NCI-H1930 (cell line): Measurements from ENCODE around the gene ZDBF2.
"Not testable (repeated sequence)": the region's sequence is repeated elsewhere in the genome, so short reads cannot be mapped to it uniquely, and the experiment has no call there.

ENCODE experiments used
- DNase-seq, 2 experiments: peaks; one replicate each; lab custom pipeline; 2025; lab: John Stamatoyannopoulos, UW

Gene ZDBF2

DNA sequence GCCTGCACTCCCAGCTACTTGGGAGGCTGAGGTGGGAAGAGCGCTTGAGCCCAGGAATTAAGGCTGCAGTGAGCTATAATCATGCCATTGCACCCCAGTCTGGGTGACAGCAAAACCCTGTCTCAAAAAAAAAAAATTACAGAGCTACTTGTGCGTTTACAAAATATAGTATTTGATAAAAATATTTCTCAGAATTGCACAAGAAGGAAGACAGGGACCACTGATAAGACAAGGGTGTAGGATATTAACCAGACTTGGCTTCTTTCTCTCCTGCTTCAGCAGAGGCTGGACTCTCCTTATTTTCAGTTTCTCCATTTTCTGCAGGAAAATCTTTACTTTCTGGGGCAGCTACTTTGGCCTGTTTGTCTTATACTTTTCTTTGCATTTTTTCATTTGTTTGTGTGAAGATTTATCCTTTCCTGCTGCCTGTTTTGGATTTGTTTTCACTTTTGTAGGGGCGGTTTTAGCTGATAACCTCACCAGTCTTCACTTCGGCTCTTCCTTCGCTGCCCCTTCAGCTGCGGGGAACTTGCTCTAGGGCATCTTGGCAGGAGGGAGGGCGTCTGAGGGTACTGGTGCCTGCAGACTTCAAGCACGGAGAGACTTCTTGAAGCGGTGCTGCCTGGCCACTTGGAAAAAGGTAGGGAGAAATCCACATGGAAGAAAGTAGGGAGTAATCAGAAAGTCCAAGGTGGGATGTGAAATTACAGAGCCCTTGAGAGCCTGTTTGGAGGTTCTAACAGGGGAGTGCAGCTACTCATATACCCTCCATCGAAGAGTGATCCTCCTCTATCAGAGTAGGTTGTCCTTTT lies 14.9 kb upstream of the ZDBF2 start:
- DNase-seq, result no peak

DNA sequence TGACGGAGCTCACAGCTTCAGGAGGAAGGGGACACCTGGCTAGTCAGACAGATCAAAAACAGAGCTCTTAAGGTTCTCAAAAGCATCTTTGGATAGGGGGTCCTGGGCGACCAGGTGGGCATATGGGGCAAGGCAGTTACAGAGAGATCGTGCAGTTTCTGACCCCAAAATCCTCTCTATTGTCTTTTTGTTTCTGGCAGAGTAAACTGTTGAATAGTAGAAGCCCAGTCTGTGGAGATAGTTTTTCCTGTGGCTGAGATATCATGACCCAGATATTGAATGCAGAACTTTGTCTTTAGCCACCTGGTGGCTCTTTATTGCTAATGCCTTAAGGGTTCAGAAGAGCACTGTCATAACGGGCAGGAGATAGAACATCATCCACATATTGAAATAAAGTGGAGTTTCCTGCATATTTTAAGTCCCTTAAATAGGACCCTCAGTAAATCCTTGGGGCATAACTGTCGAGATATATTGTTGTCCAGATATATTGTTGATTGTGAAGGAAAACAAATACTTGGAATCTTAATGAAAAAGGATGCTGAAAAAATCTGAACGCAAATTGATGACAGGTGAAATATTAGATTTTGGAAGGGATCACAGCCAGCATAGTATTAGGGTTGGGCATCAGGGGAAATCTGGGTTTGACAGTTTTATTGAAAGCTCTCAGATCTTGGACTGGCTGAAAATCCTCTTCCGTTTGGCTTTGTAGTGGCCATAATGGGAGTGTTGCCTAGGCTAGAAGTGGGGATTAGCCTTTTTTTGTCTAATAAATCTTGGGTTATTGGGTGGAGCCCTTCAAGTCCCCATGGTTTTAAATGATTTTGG lies 14.1 kb upstream of the ZDBF2 start:
- no peak for DNase-seq

DNA sequence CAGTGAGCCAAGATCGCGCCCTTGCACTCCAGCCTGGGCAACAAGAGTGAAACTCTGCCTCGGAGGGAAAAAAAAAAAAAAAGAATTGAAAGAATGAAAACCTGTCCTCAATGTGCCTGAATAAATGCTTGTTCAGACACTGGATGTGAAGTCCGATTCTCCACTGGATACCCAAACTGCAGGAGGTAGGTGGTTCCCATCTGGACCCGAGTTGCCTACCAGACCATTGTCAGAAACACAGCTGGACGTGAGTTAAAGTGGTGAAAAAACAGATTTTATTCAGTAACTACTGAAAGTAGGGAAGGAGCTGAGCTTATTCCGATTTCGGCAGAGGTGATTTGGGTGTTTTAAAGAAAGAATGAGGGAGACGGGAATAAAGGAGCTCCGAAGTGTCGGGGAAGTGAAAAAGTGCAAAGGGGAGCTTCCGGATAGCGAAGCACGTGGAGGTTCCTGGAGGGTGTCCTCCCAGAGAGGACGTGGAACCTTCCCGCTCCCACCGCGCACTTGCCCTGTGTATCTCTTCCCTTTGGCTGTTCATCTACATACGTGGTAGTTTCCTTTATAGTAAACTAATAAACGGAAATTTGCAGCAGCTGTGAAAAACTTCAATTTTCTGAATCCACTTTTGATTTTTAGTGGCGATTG lies 10.4 kb upstream of the ZDBF2 start:
- no peak for DNase-seq

DNA sequence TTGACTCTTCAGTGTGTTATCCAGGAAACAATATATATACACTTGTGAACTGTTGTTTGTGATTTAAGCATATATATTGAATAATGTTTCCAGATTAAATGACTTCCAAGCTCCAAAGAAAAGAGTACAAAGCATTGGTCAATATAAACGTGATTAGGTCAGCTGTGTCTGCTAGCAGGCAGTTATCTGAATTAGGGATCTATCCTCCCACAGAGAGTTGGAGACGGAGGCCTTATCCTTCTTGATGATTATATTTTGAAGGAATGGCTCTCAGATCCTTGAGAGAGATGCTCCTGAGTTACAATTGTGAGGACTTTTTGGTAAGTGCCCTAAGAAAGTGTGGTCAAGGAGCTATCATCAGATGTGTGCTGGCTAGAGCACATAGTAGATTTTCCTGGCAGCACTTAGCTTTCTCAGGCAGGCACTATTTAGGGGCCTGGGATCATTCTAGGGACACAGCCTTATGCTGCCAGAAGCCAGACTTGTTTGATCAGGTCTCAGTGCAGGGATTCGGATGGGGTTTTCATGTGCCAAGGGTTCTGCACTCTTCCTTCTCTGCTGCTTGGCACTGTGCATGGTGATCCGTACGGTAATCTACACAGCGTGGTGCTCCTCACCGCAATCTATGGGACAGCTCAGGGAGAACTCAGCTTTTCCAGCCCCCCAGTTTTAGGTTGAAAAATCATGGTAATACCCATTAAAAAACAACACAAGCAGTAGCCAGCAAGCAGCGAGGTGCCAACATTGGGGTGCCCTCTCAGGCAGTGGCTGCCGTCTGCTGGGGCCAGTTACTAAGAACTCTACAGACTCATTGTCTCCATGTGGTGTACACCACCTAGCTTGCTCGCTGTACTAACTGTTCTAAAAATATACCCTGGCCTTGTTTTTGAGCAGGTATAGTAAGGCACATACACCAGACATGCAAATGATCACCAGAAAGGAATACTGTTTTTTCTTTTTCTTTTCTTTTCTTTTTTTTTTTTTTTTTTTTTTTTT lies 8.0 kb upstream of the ZDBF2 start:
- DNase-seq, result no peak

DNA sequence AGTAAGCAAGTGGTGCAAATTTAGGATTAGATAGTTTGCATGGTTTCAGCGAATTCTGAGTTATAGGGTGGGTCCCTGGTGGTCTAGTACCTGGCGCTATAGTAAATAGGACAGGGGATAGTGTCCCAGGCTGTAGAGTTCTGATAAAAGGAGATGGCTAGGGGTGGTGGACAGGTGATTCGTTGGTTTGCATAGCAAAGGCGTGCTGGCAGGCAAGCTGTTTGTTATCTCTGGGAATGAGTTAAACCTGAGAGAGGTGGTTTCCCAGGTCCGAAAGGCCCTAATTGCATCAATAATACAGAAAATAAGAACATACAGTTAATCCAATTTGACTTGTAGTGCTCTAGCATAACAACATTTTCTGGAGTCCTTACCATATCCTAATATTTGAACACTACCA lies 6.9 kb upstream of the ZDBF2 start:
- no peak for DNase-seq

DNA sequence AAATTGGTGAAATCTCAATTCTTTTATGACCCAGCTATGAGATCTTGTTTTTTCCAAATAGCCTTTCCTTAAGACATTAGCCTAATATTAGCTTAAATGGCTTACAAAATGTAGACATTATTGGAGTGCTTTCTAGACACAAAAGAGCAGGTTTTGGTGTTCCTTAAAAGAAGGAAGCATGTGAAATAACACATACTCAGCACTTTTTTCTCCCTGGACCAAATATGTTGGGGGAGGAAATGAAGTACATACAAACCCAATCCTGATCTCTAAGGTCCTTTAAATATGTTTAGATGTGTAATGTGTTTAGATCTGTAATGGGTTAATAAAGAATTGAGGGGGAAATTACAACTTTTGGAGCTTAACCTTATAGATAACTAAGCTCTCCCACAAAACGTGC lies 3.4 kb upstream of the ZDBF2 start:
- no peak for DNase-seq

DNA sequence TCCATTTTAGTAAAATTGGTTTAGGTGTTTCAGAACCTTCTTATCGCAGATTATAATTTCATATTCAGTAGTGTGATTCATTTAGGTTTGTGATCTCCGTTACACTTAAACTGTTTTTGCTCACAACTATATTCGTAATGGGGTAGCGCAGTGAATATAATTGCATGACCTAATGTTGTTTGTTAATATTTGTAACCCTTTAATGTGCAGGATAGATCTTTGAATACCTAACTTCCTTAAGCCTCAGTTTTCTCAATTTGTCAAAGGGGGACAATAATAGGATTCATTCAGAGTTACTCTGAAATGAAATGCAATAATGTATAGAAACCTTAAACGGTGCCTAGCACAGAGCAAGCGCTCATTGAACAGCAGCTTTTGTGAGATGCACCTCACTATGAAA lies 558 bp upstream of the ZDBF2 start:
- no peak for DNase-seq

DNA sequence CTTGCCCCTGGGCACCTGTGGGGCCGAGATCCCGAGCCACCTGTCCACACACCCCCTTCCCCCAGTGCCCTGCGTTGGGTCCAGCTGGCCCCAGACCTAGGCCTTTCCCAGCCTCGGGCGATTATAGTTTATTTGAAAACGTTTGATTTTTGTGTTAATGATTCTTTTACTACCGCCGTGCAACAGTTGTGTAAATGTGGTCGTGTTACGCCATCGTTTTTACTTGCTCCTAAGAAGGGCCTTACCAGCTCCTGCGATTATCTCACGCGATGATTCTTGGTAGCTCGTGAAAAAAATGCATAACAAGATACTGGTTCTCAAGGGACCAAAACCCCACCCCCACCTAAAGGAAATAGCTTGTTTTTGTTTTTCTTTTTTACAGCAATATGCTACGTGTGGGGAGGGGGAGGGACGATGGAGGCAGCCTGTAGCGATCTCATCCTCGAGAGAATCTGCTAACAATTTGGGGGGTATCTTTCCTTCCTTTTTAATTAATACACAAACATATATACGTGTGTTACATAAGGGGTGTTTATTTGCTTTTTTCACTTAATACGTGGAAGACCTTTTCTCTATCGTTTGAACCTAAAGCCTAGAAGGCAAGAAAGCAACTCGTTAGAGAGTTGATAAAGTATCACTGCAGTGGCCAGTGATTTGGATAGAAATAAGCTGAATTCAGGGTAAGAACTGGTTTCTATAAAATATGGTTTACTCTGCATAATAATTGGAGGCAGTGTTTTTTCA lies 1.0 kb downstream of the ZDBF2 start:
- peak; percentile 19 to 20 for DNase-seq

DNA sequence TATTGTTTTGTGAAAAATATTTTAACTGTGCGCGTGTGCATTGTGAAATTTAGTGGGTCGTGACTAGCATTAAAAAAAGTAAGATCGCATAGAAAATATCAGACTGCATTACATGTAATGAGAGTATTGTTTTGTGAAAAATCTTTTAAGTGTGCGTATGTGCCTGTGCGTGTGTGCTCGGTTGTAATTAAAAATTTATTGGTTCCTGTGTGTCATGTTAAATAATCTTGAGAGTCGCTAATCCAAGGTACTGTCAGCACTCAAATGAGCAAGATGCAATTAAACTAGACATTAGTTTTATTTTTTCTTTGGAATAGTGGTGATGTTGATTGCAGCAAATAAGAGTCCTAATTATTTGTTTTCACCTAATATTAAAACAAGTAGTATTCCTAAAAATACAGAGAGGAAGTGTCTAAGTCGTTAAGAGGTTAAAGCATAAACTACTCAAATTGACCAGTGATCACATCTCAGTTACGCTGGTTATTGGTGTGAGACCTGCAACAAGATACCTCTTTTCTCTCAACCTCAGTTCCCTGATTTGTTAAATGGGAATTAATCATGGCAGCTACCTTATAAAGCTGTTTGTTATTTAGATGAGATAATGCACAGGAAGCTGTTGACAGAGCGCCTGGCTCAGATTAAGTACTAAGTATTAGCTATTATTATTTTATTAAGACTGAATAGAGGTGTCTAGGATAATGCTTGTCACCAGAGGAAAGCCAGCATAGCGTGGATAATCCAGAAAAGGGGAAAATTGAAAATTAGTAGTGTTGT lies 1.9 kb downstream of the ZDBF2 start:
- no peak for DNase-seq

DNA sequence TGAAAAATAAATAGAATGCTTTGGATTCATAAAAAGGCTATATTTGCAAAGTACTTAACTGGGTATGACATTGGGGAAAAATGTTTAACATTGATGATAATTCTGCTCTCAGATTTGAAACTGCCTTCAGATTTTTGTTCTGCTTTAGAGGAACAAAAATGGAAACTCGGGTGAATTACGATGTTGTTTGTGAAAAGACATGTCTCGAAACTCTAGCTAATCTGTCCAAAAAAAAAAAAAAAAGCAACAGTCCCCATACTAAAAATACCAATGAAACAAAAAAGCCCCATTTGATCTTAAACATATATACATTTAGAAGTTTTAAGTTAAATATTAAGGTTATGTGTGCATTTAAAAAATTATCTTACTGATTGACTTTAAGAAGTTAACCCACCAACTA lies 3.0 kb downstream of the ZDBF2 start:
- DNase-seq, result no peak

DNA sequence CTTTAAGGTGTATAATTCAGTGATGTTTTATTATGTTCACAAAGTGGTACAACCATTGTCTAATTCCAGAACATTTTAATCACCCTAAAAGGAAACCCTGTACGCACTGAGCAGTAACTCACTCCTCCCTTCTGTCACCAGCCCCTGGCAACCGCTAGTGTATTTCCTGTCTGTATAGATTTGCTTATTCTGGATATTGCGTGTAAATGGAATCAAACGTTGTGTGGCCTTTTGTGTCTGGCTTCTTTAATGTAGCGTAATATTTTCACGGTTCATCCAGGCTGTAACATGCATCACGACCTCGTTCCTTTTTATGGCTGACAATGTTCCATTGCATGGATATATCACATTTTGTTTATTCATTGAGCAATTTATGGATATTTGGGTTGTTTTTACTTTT lies 8.3 kb downstream of the ZDBF2 start:
- no peak for DNase-seq

DNA sequence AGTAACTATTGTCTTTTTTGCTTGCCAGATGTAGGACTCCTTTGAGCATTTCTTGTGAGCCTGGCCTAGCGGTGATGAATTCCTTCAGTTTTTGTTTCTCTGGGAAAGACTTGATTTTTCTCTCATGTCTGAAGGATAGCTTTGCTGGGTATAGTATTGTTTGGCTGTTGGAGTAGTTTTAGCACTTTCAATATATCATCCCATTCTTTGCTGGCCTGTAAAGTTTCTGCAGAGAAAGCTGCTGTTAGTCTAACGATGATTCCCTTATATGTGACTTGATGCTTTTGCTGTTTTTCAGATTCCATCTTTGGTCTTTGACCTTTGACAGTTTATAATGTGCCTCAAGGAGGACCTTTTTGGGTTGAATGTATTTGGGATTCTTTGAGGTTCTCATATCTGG lies 12.7 kb downstream of the ZDBF2 start:
- no peak for DNase-seq

DNA sequence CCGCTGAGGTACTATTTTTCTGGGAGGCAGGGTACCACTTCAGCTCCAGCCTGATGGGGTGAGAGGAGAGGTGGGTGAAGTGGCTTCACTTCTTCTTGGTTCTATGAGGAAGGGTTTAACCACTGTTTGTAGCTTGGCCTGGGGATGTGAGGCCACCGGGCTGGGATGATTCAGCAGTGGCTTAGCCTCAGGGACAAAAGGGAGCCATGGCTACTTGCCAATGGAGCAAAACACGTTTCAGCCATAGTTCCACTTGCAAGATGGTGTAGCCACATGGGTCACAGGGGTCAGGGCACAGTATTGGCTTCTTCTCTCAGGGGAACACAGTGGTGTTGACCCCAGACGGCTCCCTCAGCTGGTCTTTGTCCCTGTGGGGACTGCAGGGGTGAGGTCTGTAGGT lies 14.9 kb downstream of the ZDBF2 start:
- DNase-seq, result no peak

DNA sequence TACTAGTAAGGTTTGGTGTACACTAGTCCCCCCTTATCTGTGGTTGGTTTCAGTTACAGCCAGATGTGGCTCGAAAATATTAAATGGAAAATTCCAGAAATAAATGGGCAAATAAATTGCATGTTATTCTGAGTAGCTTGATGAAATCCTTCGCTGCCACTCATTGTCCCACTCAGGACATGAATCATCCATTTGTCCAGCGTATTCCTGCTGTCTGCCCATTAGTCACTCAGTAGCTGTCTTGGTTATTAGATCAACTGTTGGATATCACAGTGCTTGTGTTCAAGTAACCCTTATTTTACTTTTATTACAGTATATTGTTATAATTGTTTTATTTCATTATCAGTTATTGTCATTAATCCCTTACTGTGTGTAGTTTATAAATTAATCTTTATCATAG lies 21.7 kb downstream of the ZDBF2 start:
- DNase-seq, result no peak

DNA sequence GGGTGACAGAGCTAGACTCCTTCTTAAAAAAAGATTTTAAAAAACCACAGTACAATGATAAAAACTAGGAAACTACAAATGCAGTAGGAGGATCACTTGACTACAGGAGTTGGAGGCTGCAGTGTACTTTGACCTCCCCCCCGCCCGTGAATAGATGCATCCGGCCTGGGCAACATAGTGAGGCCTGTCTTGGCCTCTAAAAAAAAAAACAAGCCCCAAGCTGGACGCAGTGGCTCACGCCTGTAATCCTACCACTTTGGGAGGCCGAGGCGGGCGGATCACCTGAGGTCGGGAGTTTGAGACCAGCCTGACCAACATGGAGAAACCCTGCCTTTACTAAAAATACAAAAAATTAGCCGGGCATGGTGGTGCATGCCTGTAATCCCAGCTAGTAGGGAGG lies 25.1 kb downstream of the ZDBF2 start:
- DNase-seq, result not testable (repeated sequence)

DNA sequence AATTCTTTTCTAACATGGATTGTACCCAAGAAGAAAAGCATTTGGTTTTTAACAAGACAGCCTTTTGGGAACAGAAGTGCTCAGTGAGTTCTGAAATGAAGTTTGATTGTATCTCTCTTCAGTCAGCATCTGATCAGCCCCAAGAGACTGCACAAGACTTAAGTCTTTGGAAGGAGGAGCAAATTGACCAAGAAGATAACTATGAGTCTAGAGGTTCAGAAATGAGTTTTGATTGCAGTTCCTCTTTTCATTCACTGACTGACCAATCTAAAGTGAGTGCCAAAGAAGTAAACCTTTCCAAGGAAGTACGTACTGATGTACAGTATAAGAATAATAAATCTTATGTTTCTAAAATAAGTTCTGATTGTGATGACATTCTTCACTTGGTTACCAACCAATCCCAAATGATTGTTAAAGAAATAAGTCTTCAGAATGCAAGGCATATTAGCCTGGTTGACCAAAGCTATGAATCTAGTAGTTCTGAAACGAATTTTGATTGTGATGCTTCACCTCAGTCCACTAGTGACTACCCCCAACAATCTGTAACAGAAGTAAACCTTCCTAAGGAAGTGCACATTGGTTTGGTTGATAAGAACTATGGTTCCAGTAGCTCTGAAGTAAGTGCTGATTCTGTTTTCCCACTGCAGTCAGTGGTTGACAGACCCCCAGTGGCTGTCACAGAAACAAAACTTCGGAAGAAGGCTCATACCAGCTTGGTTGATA lies 31.2 kb downstream of the ZDBF2 start:
- no peak for DNase-seq

DNA sequence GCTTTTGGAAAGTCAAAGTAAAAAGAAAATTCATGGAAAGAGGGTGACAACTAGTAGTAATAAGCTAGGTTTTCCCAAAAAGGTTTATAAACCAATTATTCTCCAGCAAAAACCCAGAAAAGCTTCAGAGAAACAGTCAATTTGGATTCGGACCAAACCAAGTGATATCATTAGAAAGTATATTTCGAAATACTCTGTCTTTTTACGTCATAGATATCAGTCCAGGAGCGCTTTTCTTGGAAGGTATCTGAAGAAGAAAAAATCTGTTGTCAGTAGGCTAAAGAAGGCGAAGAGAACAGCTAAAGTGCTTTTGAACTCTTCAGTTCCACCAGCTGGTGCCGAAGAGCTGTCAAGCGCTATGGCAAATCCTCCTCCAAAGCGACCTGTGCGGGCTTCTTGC lies 36.6 kb downstream of the ZDBF2 start:
- no peak for DNase-seq

DNA sequence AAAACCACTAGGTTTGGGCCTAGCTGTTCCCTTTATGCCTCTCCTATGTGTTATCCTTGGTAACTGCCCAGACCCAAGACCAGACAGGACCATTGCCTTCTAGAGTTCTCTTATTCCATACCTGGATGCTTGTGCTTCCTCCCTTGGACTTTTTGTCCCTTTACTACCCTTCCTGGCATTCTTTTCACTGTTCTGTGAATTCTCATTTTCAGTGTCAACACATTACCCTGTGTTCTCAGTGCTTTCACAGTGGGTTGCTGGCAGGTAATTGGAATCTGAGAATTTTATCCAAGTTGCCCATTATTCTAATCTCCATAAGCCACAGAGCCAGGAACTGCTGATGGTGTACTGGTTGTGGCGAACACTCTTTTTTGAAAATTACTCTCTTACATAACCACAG lies 41.7 kb downstream of the ZDBF2 start:
- no peak for DNase-seq

DNA sequence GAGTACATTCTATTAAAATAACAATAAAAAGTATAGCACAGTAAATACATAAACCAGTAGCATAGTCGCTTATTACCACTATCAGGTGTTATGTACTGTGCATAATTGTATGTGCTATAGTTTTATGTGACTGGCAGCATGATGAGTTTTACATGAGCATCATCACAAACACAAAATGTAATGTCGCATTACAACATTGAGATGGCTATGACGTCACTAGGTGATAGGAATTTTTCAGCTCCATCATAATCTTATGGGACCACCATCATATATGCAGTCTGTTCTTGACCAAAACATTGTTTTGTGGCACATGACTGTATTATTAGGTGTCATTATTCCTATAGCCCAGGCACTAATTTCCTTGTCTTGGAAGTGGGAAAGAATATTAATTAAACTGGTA lies 48.6 kb downstream of the ZDBF2 start:
- no peak for DNase-seq

DNA sequence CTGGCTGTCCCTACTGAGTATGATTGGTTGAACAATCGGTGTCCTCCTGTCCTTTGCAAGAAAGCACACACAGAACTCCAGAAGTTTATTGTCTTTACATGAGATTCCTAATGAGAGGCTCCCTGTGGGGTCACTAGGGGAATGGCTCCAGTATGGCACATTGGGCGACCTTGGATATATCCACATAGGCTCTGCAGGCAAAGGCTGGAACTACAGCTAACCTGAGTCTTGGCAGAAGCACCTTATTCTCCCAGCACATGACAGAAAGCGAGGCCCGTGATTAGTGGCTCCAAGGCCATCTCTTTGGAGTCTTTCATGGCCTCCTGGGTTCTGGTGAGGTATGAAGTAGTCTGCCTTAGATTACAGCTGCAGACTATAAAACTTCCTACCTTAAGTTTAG lies 49.0 kb downstream of the ZDBF2 start:
- DNase-seq, result no peak
